Naive B cell (primary cell): ENCODE data around the gene RAB10. TPM values are rescaled to one million over a fixed set of nuclear protein-coding genes. Genes with fewer than 3 reads are reported as not detected.
A peak's percentile ranks its signal among the peaks of the same experiment; 100 is the strongest.
"Not testable (repeated sequence)": the region's sequence is repeated elsewhere in the genome, so short reads cannot be mapped to it uniquely, and the experiment has no call there.

Source experiments
- ATAC-seq, 2 donors: fragments of 150-1000 bp; cut with Tn5 transposase; 2 replicates each; pipeline ENCODE4 v1.10.0; 2021; ENCODE audit warnings: low read depth in 2 of 2, mild to moderate bottlenecking in 2 of 2, moderate library complexity in 2 of 2
- DNase-seq: peaks from one replicate; pipeline ENCODE4 v3.0.0; 2022
- H3K27ac Mint-ChIP-seq, 6 donors: one replicate each; pipeline ENCODE4 v1.8.0; 2020 to 2022; ENCODE audit warnings: mild to moderate bottlenecking in 6 of 6, mixed read lengths in 6 of 6, moderate library complexity in 5 of 6, inconsistent platforms in 2 of 6
- H3K27me3 Mint-ChIP-seq, 3 donors: one replicate each; pipeline ENCODE4 v1.8.0; 2021 to 2022; ENCODE audit warnings: mixed read lengths in 3 of 3, mild to moderate bottlenecking in 1 of 3
- H3K36me3 Mint-ChIP-seq, 2 donors: one replicate each; pipeline ENCODE4 v1.8.0; 2020 to 2022; ENCODE audit warnings: mixed read lengths in 2 of 2, inconsistent platforms in 1 of 2, mild to moderate bottlenecking in 1 of 2
- H3K4me1 Mint-ChIP-seq, 3 donors: one replicate each; pipeline ENCODE4 v1.8.0; 2020 to 2022; ENCODE audit warnings: mixed read lengths in 3 of 3, inconsistent platforms in 1 of 3, mild to moderate bottlenecking in 1 of 3, moderate library complexity in 1 of 3
- H3K4me3 Mint-ChIP-seq, 8 donors: one replicate each; pipeline ENCODE4 v1.8.0; 2020 to 2022; ENCODE audit warnings: mild to moderate bottlenecking in 8 of 8, mixed read lengths in 8 of 8, moderate library complexity in 8 of 8, inconsistent platforms in 2 of 8
- H3K9me3 Mint-ChIP-seq, 7 donors: one replicate each; pipeline ENCODE4 v1.8.0; 2020 to 2022; ENCODE audit warnings: mixed read lengths in 7 of 7, mild to moderate bottlenecking in 5 of 7, inconsistent platforms in 2 of 7, moderate library complexity in 1 of 7
- polyA plus RNA-seq, 6 donors: library from polyadenylated mRNA; unstranded; fragments of 300-500 nt; fragmentation: Illumina TruSeq; gene quantifications; one replicate each; pipeline ENCODE4 v1.2.3, GENCODE V29; 2021; ENCODE audit warnings: low read depth in 6 of 6

The RAB10 gene
- polyA plus RNA-seq, 6 donors from 2014 or later, result 71.1 to 98.1 (median 82.5) TPM

DNA sequence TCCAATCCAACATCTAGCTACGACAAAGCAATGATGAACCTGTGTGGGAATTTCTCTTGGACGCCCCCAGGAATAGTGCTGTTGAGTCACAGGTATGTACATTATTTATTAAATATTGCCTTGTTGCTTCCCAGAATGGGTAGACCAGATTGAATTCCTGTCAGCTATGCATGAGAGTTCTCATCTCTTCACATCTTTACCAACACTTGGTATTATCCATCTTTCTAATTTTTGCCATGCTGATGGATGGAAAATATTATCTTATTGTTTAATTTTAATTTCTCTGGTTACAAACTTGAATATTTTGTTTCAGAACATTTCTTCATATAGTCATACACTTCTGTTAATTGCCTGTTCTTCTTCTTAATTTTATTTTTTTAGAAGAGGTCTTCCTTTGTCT lies 9.6 kb upstream of the RAB10 start:
- no peak overlapping the region for H3K4me3 Mint-ChIP-seq
- no peak overlapping the region for H3K27ac Mint-ChIP-seq
- H3K9me3 Mint-ChIP-seq, result peaks cover 0 to 3% (median 0%) of the 10 kb centered on the region in 7 donors
- DNase-seq, result no peak
- ATAC-seq, result no peak
- H3K4me1 Mint-ChIP-seq, result no peaks in the 10 kb centered on the region
- peaks cover 0 to 6% (median 0%) of the 10 kb centered on the region in 3 donors for H3K27me3 Mint-ChIP-seq
- H3K36me3 Mint-ChIP-seq, result no peaks in the 10 kb centered on the region

- H3K4me3 Mint-ChIP-seq, result no peak overlapping the region
- H3K4me1 Mint-ChIP-seq, result no peaks in the 10 kb centered on the region
- no peak for DNase-seq
- H3K27me3 Mint-ChIP-seq, result peaks cover 0 to 6% (median 0%) of the 10 kb centered on the region in 3 donors
- H3K36me3 Mint-ChIP-seq, result no peaks in the 10 kb centered on the region
- ATAC-seq, result no peak
- peaks cover 0 to 3% (median 0%) of the 10 kb centered on the region in 7 donors for H3K9me3 Mint-ChIP-seq
- H3K27ac Mint-ChIP-seq, result no peak overlapping the region
Measured at GRCh38 chr2:26025509-26025908, 8.4 kb upstream of the RAB10 start.

- H3K9me3 Mint-ChIP-seq, H3K27ac Mint-ChIP-seq, H3K36me3 Mint-ChIP-seq, DNase-seq, H3K27me3 Mint-ChIP-seq, H3K4me3 Mint-ChIP-seq, ATAC-seq: not testable (repeated sequence)
- peaks cover 7 to 11% (median 7%) of the 10 kb centered on the region in 3 donors for H3K4me1 Mint-ChIP-seq
Measured at GRCh38 chr2:26028083-26028482, 5.8 kb upstream of the RAB10 start.

- peak overlapping the region; percentile 90 to 96 (median 94) for H3K27ac Mint-ChIP-seq
- H3K4me1 Mint-ChIP-seq, result peaks cover 20 to 36% (median 36%) of the 10 kb centered on the region in 3 donors
- not testable (repeated sequence) for DNase-seq, H3K27me3 Mint-ChIP-seq, H3K9me3 Mint-ChIP-seq, H3K36me3 Mint-ChIP-seq, ATAC-seq
- peak overlapping the region; percentile 80 to 100 (median 96) for H3K4me3 Mint-ChIP-seq
Measured at GRCh38 chr2:26032586-26033269, 1.2 kb upstream of the RAB10 start.

DNA sequence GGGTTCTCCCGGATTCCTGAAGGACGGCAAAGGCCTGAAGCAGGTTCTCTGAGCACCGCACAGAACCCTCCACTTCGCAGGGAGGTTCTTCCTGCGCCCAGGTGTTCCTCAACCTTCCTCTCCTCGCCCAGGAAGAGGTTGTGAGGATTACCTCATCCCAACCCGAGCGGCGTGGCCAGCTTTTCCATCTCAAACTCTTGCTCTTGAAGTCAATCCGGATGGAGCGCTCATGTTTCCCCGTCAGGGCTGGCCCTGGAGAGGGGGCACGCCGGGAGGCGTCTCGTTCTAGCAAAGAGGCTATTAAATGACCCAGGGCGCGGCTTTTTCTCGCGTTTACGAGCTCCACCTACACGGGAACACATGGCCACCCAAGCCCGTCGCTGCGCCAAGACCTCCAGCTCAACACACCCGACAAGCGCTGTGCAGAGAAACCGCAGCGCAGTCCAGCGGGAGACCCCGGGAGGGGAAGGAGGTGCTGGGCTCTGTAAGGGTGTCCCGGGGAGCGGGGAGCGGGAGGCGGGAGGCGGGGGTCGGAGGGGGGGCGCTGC lies 540 bp upstream of the RAB10 start:
- Mint-ChIP-seq H3K9me3 (no peaks in the 10 kb centered on the region), H3K36me3 (no peaks in the 10 kb centered on the region), H3K27ac (peak overlapping the region; percentile 90 to 96 (median 94)), H3K4me3 (peak overlapping the region; percentile 80 to 100 (median 96)), H3K4me1 (peaks cover 20 to 41% (median 39%) of the 10 kb centered on the region in 3 donors), H3K27me3 (no peaks in the 10 kb centered on the region)
- DNase-seq (no peak), ATAC-seq (peak; percentile 34 to 35)

DNA sequence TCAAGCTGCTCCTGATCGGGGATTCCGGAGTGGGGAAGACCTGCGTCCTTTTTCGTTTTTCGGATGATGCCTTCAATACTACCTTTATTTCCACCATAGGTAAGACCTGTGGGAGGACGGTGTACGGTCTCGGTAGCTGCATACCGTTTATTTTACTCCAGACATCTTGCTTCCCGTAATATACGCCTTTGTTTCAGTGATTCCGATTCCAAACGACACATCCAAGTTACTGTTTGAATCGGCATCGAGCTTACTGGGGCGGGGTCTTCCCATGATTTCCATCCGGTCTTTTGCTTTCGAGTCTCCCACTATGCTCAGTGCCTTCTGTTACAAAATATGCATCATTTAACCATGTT lies 731 bp downstream of the RAB10 start:
- Mint-ChIP-seq H3K4me1 (peaks cover 20 to 46% (median 41%) of the 10 kb centered on the region in 3 donors), H3K27me3 (no peaks in the 10 kb centered on the region), H3K27ac (peak overlapping the region; percentile 90 to 98 (median 96)), H3K9me3 (no peaks in the 10 kb centered on the region), H3K36me3 (no peaks in the 10 kb centered on the region), H3K4me3 (peak overlapping the region; percentile 80 to 100 (median 96))
- no peak for DNase-seq
- peak in 1 of 2 donors; percentile 5 for ATAC-seq

DNA sequence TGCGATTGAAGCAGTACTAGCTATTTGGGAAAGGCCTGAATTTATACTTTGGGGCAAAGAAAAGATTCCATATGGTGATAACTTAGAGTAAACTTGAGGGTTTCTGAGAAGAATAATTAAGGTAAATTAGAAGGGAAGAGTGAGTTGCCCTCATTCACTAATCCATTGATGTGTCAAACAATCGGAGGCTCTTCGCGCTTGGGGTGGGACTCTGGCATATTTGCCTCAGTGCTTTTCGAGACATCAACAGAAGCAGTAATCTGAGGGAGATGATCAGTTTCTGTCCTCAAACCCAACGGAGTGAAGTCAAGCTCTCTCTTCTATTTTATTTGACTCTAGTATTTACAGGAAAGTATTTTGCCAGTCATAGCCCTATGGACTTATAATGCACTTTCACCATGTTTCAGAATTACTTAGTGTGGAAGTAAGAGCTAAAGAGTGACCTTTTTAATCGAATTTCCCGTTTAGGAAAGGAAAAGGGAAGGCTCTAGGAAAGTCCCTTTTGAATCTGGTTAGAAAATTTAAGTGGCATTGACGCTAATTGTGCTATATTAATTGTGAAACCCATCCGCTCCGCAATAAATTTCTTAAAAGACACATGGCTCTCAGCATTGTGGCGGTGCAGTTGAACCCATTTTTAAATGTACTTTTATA lies 1.3 kb downstream of the RAB10 start:
- H3K4me1 Mint-ChIP-seq, result peaks cover 24 to 52% (median 43%) of the 10 kb centered on the region in 3 donors

GRCh38 chr2:26039603-26040323 lies 5.9 kb downstream of the RAB10 start:
- Mint-ChIP-seq H3K36me3 (no peaks in the 10 kb centered on the region), H3K9me3 (no peaks in the 10 kb centered on the region), H3K27me3 (no peaks in the 10 kb centered on the region), H3K4me1 (peaks cover 34 to 87% (median 61%) of the 10 kb centered on the region in 3 donors), H3K4me3 (no peak overlapping the region), H3K27ac (peak overlapping the region in 1 of 6 donors; percentile 66)
- no peak for DNase-seq
- ATAC-seq, result no peak

More for the DNA sequence above, 1.3 kb downstream of the RAB10 start:
- Mint-ChIP-seq H3K27ac (peak overlapping the region in 5 of 6 donors; percentile 70 to 98 (median 91)), H3K9me3 (no peaks in the 10 kb centered on the region), H3K27me3 (no peaks in the 10 kb centered on the region), H3K36me3 (no peaks in the 10 kb centered on the region), H3K4me3 (peak overlapping the region; percentile 80 to 100 (median 96))
- ATAC-seq, result no peak
- no peak for DNase-seq

DNA sequence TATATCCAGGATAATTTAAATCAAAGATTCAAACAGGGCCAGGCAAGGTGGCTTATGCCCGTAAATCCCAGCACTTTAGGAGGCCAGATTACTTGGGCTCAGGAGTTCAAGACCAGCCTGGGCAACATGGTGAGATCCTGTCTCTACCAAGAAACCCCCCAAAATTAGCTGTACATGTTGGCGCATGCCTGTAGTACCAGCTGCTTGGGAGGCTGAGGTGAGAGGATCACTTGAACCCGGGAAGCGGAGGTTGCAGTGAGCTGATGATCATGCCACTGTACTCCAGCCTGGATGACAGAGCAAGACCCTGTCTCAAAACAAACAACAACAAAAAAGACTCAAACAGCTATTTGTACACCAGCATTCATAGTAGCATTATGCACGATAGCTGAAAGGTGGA lies 9.2 kb downstream of the RAB10 start:
- no peak for DNase-seq
- Mint-ChIP-seq H3K4me3 (no peak overlapping the region), H3K27ac (peak overlapping the region in 2 of 6 donors; percentile 6 to 21), H3K9me3 (peaks cover 0 to 2% (median 0%) of the 10 kb centered on the region in 7 donors), H3K4me1 (peaks cover 25 to 78% (median 57%) of the 10 kb centered on the region in 3 donors), H3K27me3 (no peaks in the 10 kb centered on the region), H3K36me3 (peaks cover 0 to 4% of the 10 kb centered on the region in 2 donors)
- no peak for ATAC-seq

- H3K27ac Mint-ChIP-seq, result peak overlapping the region in 3 of 6 donors; percentile 21 to 82 (median 57)
Measured at GRCh38 chr2:26043862-26044696, 10.2 kb downstream of the RAB10 start.

GRCh38 chr2:26048791-26049190 lies 14.9 kb downstream of the RAB10 start:
- no peak for DNase-seq
- H3K27ac Mint-ChIP-seq, result no peak overlapping the region
- H3K27me3 Mint-ChIP-seq, result no peaks in the 10 kb centered on the region
- H3K9me3 Mint-ChIP-seq, result peaks cover 0 to 2% (median 0%) of the 10 kb centered on the region in 7 donors
- no peak overlapping the region for H3K4me3 Mint-ChIP-seq
- no peak for ATAC-seq
- peaks cover 0 to 4% of the 10 kb centered on the region in 2 donors for H3K36me3 Mint-ChIP-seq
- peaks cover 36 to 83% (median 67%) of the 10 kb centered on the region in 3 donors for H3K4me1 Mint-ChIP-seq

More at GRCh38 chr2:26043862-26044696, 10.2 kb downstream of the RAB10 start:
- Mint-ChIP-seq H3K4me1 (peaks cover 25 to 81% (median 62%) of the 10 kb centered on the region in 3 donors), H3K27me3 (no peaks in the 10 kb centered on the region), H3K9me3 (peaks cover 0 to 2% (median 0%) of the 10 kb centered on the region in 7 donors), H3K36me3 (peaks cover 0 to 4% of the 10 kb centered on the region in 2 donors), H3K4me3 (peak overlapping the region in 4 of 8 donors; percentile 20 to 30 (median 22))
- DNase-seq, result no peak
- peak; percentile 66 to 87 for ATAC-seq

DNA sequence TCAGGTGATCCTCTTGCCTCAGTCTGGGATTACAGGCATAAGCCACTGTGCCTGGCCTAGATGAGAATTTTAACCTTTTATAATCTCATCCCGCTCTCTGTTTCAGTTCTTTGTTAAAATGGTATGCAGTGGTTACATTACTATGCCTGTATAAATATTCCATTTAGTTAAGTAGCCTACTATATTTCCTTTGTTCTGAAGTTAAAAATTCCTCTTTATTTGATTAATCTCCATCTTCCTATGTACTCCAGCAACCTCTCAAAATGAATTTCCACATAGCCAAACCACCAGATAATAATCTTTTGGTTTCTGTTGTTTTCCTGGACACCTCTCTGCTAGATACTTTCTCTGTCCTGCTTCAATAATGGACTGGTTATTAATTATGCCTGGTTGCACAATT lies 15.8 kb downstream of the RAB10 start:
- Mint-ChIP-seq H3K36me3 (peaks cover 0 to 4% of the 10 kb centered on the region in 2 donors), H3K27ac (peak overlapping the region in 2 of 6 donors; percentile 31 to 33), H3K9me3 (peaks cover 0 to 2% (median 0%) of the 10 kb centered on the region in 7 donors), H3K4me3 (peak overlapping the region in 1 of 8 donors; percentile 73), H3K27me3 (no peaks in the 10 kb centered on the region), H3K4me1 (peaks cover 30 to 82% (median 68%) of the 10 kb centered on the region in 3 donors)
- no peak for ATAC-seq
- DNase-seq, result no peak
